Left lobe of liver (tissue), 2 donors: ENCODE measurements around the gene NFKBIE. TPM values are rescaled to one million over a fixed set of nuclear protein-coding genes. Genes with fewer than 3 reads are reported as not detected.

Experiments
- ATAC-seq: fragments of 200-7000 bp; cut with Tn5 transposase; one replicate; pipeline ENCODE4 v1.9.1; 2020; ENCODE audit warnings: mild to moderate bottlenecking, moderate library complexity
- DNase-seq: peaks from one replicate; pipeline ENCODE4 v3.0.0-alpha.2; 2020; ENCODE audit warnings: low spot score
- total RNA-seq: library from RNA; stranded (reverse); gene quantifications from one replicate; pipeline ENCODE4 v1.2.1, GENCODE V29; 2021
- donor health status: DM: no; HTN: no; CAD: no; lungs with moderate emphysema.
- donor health status: DM: no; HTN: yes; CAD: no.

NFKBIE gene
- total RNA-seq, 1 donor from 2014 or later, result 2.8 TPM

DNA sequence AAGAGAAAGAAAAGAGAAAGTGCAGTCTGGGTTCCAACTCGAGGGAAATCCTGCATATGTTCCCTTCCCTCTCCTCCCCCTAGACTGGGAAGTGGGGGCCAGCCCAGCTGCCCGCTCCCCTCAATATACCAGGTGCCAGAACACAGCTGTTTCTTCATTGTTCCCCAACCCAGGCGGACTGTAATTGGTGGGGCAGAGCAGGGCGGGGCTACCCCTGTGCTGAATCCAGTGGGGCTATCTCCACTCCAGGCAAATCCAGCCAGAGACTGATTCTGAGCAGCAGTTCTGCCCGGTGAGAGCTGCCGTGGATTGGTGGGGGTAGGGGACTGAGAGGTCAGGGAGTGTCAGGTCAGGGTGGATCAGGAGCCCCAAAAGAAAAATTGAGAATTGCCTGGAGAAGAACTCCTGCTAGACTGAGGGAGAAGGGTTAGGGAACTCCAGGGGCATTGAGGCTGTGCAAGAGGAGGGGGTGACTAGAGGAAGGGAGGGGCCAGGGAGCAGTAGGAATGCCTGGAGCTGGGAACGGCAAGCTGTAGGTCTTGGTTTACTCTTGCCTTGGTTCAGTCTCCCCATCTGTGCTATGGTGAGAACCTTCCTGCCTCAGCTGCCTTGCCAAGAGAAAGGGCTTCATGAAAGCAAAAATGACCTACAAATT is 48.5 kb downstream of the NFKBIE start, which contains the start of gene MYMX:
TSS of gene MYMX (plus strand) at position 250 of the 655 bp plus-strand sequence. CDS start 546 bp downstream, outside the sequence.
- ATAC-seq (no peak), DNase-seq (no peak)

DNA sequence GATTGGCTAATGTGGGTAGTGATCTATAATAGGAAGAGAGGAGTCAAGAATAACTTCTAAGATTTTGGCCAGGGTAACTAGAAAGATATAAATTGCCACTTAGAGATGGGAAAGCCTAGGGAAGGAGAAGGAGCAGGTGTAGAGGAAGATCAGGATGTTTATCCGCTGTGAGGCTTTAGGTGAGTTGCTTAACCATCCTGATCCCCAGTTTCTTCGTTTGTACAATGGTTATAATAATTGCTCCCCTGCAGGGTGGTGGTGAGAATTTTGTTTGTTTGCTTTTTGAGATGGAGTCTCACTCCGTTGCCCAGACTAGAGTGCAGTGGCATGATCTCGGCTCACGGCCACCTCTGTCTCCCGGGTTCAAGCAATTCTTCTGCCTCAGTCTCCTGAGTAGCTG is 51.0 kb downstream of the NFKBIE start:
- no peak for ATAC-seq
- DNase-seq, result no peak

DNA sequence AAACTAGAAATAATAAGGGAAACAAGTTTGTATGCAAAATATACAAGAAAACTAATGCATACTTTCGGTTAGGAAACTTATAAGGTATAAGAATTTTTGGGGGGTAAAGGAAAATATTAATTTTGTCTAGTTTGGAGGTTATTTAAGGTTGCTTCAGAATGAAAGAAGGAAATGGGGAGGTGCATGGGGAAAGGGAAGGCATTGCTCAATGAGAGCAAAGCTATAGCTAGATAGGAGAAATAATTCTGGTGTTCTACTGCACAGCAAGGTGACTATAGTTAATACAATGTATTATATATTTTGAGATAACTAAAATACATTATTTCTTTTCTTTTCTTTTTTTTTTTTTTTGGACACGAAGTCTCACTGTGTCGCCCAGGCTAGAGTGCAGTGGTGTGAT is 54.1 kb downstream of the NFKBIE start:
- no peak for DNase-seq
- ATAC-seq, result no peak

Other genes starting within 250 kb of the NFKBIE start
- gene MRPL14, start 138.1 kb downstream of the NFKBIE start, total RNA-seq, result 35.3 TPM
- gene TMEM63B, start 138.0 kb downstream of the NFKBIE start, total RNA-seq, result 38.0 TPM
- 0.18 TPM for gene CAPN11, start 106.7 kb downstream of the NFKBIE start, total RNA-seq
- gene MYMX, start 48.6 kb downstream of the NFKBIE start, total RNA-seq, result not detected
- 37.5 TPM for gene SLC29A1, start 42.0 kb downstream of the NFKBIE start, total RNA-seq
- gene HSP90AB1, start 18.4 kb downstream of the NFKBIE start, total RNA-seq, result 187 TPM
- 18.4 TPM for gene SLC35B2, start 8.0 kb downstream of the NFKBIE start, total RNA-seq
- not detected for gene TMEM151B, start 4.9 kb upstream of the NFKBIE start, total RNA-seq
- gene AARS2, start 47.8 kb upstream of the NFKBIE start, total RNA-seq, result 7.7 TPM
- gene SPATS1, start 77.1 kb upstream of the NFKBIE start, total RNA-seq, result not detected
- 10.2 TPM for gene CDC5L, start 122.2 kb upstream of the NFKBIE start, total RNA-seq